BLaER1 (cell line): ENCODE results near the gene GULP1.

Source experiments
- H3K27ac ChIP-seq: shearing (Covaris generic); formaldehyde crosslinking; 2 replicates; pipeline ENCODE4 v1.8.1; 2022
- H3K27me3 ChIP-seq: shearing (Covaris generic); formaldehyde crosslinking; 2 replicates; pipeline ENCODE4 v1.8.1; 2022
- H3K36me3 ChIP-seq: shearing (Covaris generic); formaldehyde crosslinking; 2 replicates; pipeline ENCODE4 v1.8.1; 2022
- H3K4me1 ChIP-seq: shearing (Covaris generic); formaldehyde crosslinking; 2 replicates; pipeline ENCODE4 v1.8.1; 2022
- H3K4me2 ChIP-seq: shearing (Covaris generic); formaldehyde crosslinking; 2 replicates; pipeline ENCODE4 v1.8.1; 2022
- H3K4me3 ChIP-seq: shearing (Covaris generic); formaldehyde crosslinking; 2 replicates; pipeline ENCODE4 v1.8.1; 2022
- H3K9ac ChIP-seq: shearing (Covaris generic); formaldehyde crosslinking; 2 replicates; pipeline ENCODE4 v1.8.1; 2022
- H3K9me3 ChIP-seq: shearing (Covaris generic); formaldehyde crosslinking; 2 replicates; pipeline ENCODE4 v1.8.1; 2022
- H4K20me1 ChIP-seq: shearing (Covaris generic); formaldehyde crosslinking; 2 replicates; pipeline ENCODE4 v1.8.1; 2022
- Cebpa-rat ChIP-seq: shearing (Covaris generic); IDR thresholded peaks from 2 replicates; pipeline ENCODE4 v1.8.1; 2022

GULP1 gene

GRCh38 chr2:188291617-188292347 lies at the start of gene GULP1:
TSS of gene GULP1 (plus strand) at chr2:188291874. CDS start at chr2:188477703, 185,829 bp downstream.
- no peak within 1 kb of the TSS for H3K27ac ChIP-seq

GRCh38 chr2:188243381-188243780 lies 48.3 kb upstream of the GULP1 start:
- peaks cover 5% of the 10 kb centered on the region for H3K9me3 ChIP-seq
- no peaks in the 10 kb centered on the region for H3K36me3 ChIP-seq
- H3K4me3 ChIP-seq: no peak overlapping the region
- H3K9ac ChIP-seq: no peak overlapping the region
- H3K4me2 ChIP-seq: no peak overlapping the region
- no peak overlapping the region for H3K27ac ChIP-seq
- H4K20me1 ChIP-seq: no peaks in the 10 kb centered on the region
- H3K4me1 ChIP-seq: no peaks in the 10 kb centered on the region
- no peak for TF ChIP-seq Cebpa-rat
- no peaks in the 10 kb centered on the region for H3K27me3 ChIP-seq

More at GRCh38 chr2:188291617-188292347, at the start of gene GULP1:
- H3K36me3 ChIP-seq: no peaks in the 10 kb centered on the region
- H4K20me1 ChIP-seq: no peaks in the 10 kb centered on the region
- TF ChIP-seq Cebpa-rat: no peak
- H3K4me1 ChIP-seq: no peaks in the 10 kb centered on the region
- no peak within 1 kb of the TSS for H3K4me2 ChIP-seq
- no peak within 1 kb of the TSS for H3K4me3 ChIP-seq
- peaks cover 10% of the 10 kb centered on the region; the same call in 1 of the 2 replicates for H3K27me3 ChIP-seq
- peaks cover 20% of the 10 kb centered on the region for H3K9me3 ChIP-seq
- no peak within 1 kb of the TSS for H3K9ac ChIP-seq

- Histone ChIP-seq H3K27ac (no peak overlapping the region), H3K36me3 (no peaks in the 10 kb centered on the region), H3K4me1 (no peaks in the 10 kb centered on the region), H4K20me1 (no peaks in the 10 kb centered on the region), H3K4me3 (no peak overlapping the region), H3K9ac (no peak overlapping the region), H3K4me2 (no peak overlapping the region), H3K9me3 (no peaks in the 10 kb centered on the region), H3K27me3 (no peaks in the 10 kb centered on the region)
- no peak for TF ChIP-seq Cebpa-rat
Measured at GRCh38 chr2:188244383-188244782, 47.3 kb upstream of the GULP1 start.

GRCh38 chr2:188245230-188245629 lies 46.4 kb upstream of the GULP1 start:
- H3K4me2 ChIP-seq: no peak overlapping the region
- H3K4me1 ChIP-seq: no peaks in the 10 kb centered on the region
- no peak overlapping the region for H3K27ac ChIP-seq
- H3K9me3 ChIP-seq: no peaks in the 10 kb centered on the region
- no peak for TF ChIP-seq Cebpa-rat
- H3K36me3 ChIP-seq: no peaks in the 10 kb centered on the region
- no peak overlapping the region for H3K4me3 ChIP-seq
- no peaks in the 10 kb centered on the region for H3K27me3 ChIP-seq
- H3K9ac ChIP-seq: no peak overlapping the region
- H4K20me1 ChIP-seq: no peaks in the 10 kb centered on the region

GRCh38 chr2:188248513-188248912 lies 43.2 kb upstream of the GULP1 start:
- no peaks in the 10 kb centered on the region for H3K27me3 ChIP-seq
- no peak for TF ChIP-seq Cebpa-rat

GRCh38 chr2:188251034-188251433 lies 40.6 kb upstream of the GULP1 start:
- no peak overlapping the region for H3K4me3 ChIP-seq
- H3K27me3 ChIP-seq: no peaks in the 10 kb centered on the region
- no peaks in the 10 kb centered on the region for H3K36me3 ChIP-seq
- no peak overlapping the region for H3K9ac ChIP-seq
- no peak for TF ChIP-seq Cebpa-rat
- H3K27ac ChIP-seq: no peak overlapping the region
- no peaks in the 10 kb centered on the region for H3K4me1 ChIP-seq
- no peak overlapping the region for H3K4me2 ChIP-seq
- no peaks in the 10 kb centered on the region for H4K20me1 ChIP-seq
- H3K9me3 ChIP-seq: no peaks in the 10 kb centered on the region

More at GRCh38 chr2:188248513-188248912, 43.2 kb upstream of the GULP1 start:
- Histone ChIP-seq H3K9me3 (no peaks in the 10 kb centered on the region), H3K9ac (no peak overlapping the region), H3K27ac (no peak overlapping the region), H4K20me1 (no peaks in the 10 kb centered on the region), H3K4me2 (no peak overlapping the region), H3K4me1 (no peaks in the 10 kb centered on the region), H3K4me3 (no peak overlapping the region), H3K36me3 (no peaks in the 10 kb centered on the region)

GRCh38 chr2:188256420-188256819 lies 35.3 kb upstream of the GULP1 start:
- Histone ChIP-seq H3K4me2 (no peak overlapping the region), H3K4me1 (no peaks in the 10 kb centered on the region), H3K9me3 (no peaks in the 10 kb centered on the region), H3K9ac (no peak overlapping the region), H4K20me1 (no peaks in the 10 kb centered on the region), H3K27ac (no peak overlapping the region), H3K4me3 (no peak overlapping the region), H3K27me3 (no peaks in the 10 kb centered on the region), H3K36me3 (no peaks in the 10 kb centered on the region)
- TF ChIP-seq Cebpa-rat: no peak

GRCh38 chr2:188265315-188265714 lies 26.4 kb upstream of the GULP1 start:
- TF ChIP-seq Cebpa-rat: no peak
- Histone ChIP-seq H3K4me2 (no peak overlapping the region), H3K4me3 (no peak overlapping the region), H3K9ac (no peak overlapping the region), H3K36me3 (no peaks in the 10 kb centered on the region), H3K4me1 (no peaks in the 10 kb centered on the region), H4K20me1 (no peaks in the 10 kb centered on the region), H3K9me3 (no peaks in the 10 kb centered on the region), H3K27me3 (no peaks in the 10 kb centered on the region), H3K27ac (no peak overlapping the region)

- Histone ChIP-seq H3K27me3 (no peaks in the 10 kb centered on the region), H3K36me3 (no peaks in the 10 kb centered on the region), H3K4me1 (no peaks in the 10 kb centered on the region), H3K4me3 (no peak overlapping the region), H3K4me2 (no peak overlapping the region), H4K20me1 (no peaks in the 10 kb centered on the region), H3K9ac (no peak overlapping the region), H3K27ac (no peak overlapping the region), H3K9me3 (no peaks in the 10 kb centered on the region)
- no peak for TF ChIP-seq Cebpa-rat
Measured at GRCh38 chr2:188267776-188268175, 23.9 kb upstream of the GULP1 start.

GRCh38 chr2:188269004-188269403 lies 22.7 kb upstream of the GULP1 start:
- Histone ChIP-seq H3K9me3 (no peaks in the 10 kb centered on the region), H3K27ac (no peak overlapping the region), H4K20me1 (no peaks in the 10 kb centered on the region), H3K4me1 (no peaks in the 10 kb centered on the region), H3K4me3 (no peak overlapping the region), H3K9ac (no peak overlapping the region), H3K36me3 (no peaks in the 10 kb centered on the region), H3K27me3 (no peaks in the 10 kb centered on the region), H3K4me2 (no peak overlapping the region)
- no peak for TF ChIP-seq Cebpa-rat

- H4K20me1 ChIP-seq: no peaks in the 10 kb centered on the region
- H3K4me3 ChIP-seq: no peak overlapping the region
- TF ChIP-seq Cebpa-rat: no peak
- no peaks in the 10 kb centered on the region for H3K9me3 ChIP-seq
- H3K27me3 ChIP-seq: no peaks in the 10 kb centered on the region
- H3K4me1 ChIP-seq: no peaks in the 10 kb centered on the region
- H3K4me2 ChIP-seq: no peak overlapping the region
- H3K36me3 ChIP-seq: no peaks in the 10 kb centered on the region
- no peak overlapping the region for H3K9ac ChIP-seq
- no peak overlapping the region for H3K27ac ChIP-seq
Measured at GRCh38 chr2:188272121-188272520, 19.6 kb upstream of the GULP1 start.
